GM18870 (cell line): Measurements from ENCODE around the gene GOLGA8K.
"Not testable (repeated sequence)": the region's sequence is repeated elsewhere in the genome, so short reads cannot be mapped to it uniquely, and the experiment has no call there.

Experiments used
- ATAC-seq: cut with Tn5 transposase; IDR thresholded peaks from one replicate; pipeline ENCODE4 v1.9.1; 2021; ENCODE audit warnings: moderate library complexity; ENCODE audit not compliant: unreplicated experiment

Gene GOLGA8K

GRCh38 chr15:32403192-32403591 lies at the start of gene GOLGA8K:
GOLGA8K (minus strand) TSS chr15:32403292; CDS start chr15:32403194, 98 bp downstream.
- not testable (repeated sequence) for ATAC-seq

- not testable (repeated sequence) for ATAC-seq
Observed at GRCh38 chr15:32440445-32440977, 37.4 kb upstream of the GOLGA8K start.

- ATAC-seq: not testable (repeated sequence)
Observed at GRCh38 chr15:32434102-32434963, 31.2 kb upstream of the GOLGA8K start.

- ATAC-seq: not testable (repeated sequence)
Observed at GRCh38 chr15:32427635-32428034, 24.5 kb upstream of the GOLGA8K start.

GRCh38 chr15:32426511-32426910 lies 23.4 kb upstream of the GOLGA8K start:
- not testable (repeated sequence) for ATAC-seq

GRCh38 chr15:32407903-32408302 lies 4.8 kb upstream of the GOLGA8K start:
- not testable (repeated sequence) for ATAC-seq

GRCh38 chr15:32396522-32396921 lies 6.6 kb downstream of the GOLGA8K start:
- ATAC-seq: not testable (repeated sequence)

GRCh38 chr15:32394745-32395144 lies 8.3 kb downstream of the GOLGA8K start:
- not testable (repeated sequence) for ATAC-seq

GRCh38 chr15:32388050-32388648 lies 14.9 kb downstream of the GOLGA8K start:
- not testable (repeated sequence) for ATAC-seq

- not testable (repeated sequence) for ATAC-seq
Observed at GRCh38 chr15:32385823-32386495, 17.1 kb downstream of the GOLGA8K start.

GRCh38 chr15:32374185-32374584 lies 28.9 kb downstream of the GOLGA8K start:
- not testable (repeated sequence) for ATAC-seq

GRCh38 chr15:32373707-32374106 lies 29.4 kb downstream of the GOLGA8K start:
- ATAC-seq: not testable (repeated sequence)

GRCh38 chr15:32372075-32372474 lies 31.0 kb downstream of the GOLGA8K start:
- not testable (repeated sequence) for ATAC-seq

GRCh38 chr15:32370526-32370925 lies 32.6 kb downstream of the GOLGA8K start:
- not testable (repeated sequence) for ATAC-seq

- not testable (repeated sequence) for ATAC-seq
Observed at GRCh38 chr15:32370064-32370463, 33.0 kb downstream of the GOLGA8K start.

- not testable (repeated sequence) for ATAC-seq
Observed at GRCh38 chr15:32366492-32366891, 36.6 kb downstream of the GOLGA8K start.

GRCh38 chr15:32365955-32366354 lies 37.1 kb downstream of the GOLGA8K start:
- ATAC-seq: not testable (repeated sequence)

- ATAC-seq: not testable (repeated sequence)
Observed at GRCh38 chr15:32364944-32365343, 38.1 kb downstream of the GOLGA8K start.

- ATAC-seq: not testable (repeated sequence)
Observed at GRCh38 chr15:32363449-32363848, 39.6 kb downstream of the GOLGA8K start.

GRCh38 chr15:32361662-32362061 lies 41.4 kb downstream of the GOLGA8K start:
- not testable (repeated sequence) for ATAC-seq

GRCh38 chr15:32358462-32358861 lies 44.6 kb downstream of the GOLGA8K start:
- ATAC-seq: not testable (repeated sequence)
